D341Med (cell line): Measurements from ENCODE around the gene SSU72.
"Not testable (repeated sequence)": the region's sequence is repeated elsewhere in the genome, so short reads cannot be mapped to it uniquely, and the experiment has no call there.

Experiments used
- DNase-seq: peaks from one replicate; pipeline ENCODE4 v3.0.0; 2012; ENCODE audit warnings: low spot score

SSU72 gene

GRCh38 chr1:1558591-1558990 is 16.1 kb downstream of the SSU72 start:
- no peak for DNase-seq

GRCh38 chr1:1557688-1558087 is 17.0 kb downstream of the SSU72 start:
- not testable (repeated sequence) for DNase-seq

DNA sequence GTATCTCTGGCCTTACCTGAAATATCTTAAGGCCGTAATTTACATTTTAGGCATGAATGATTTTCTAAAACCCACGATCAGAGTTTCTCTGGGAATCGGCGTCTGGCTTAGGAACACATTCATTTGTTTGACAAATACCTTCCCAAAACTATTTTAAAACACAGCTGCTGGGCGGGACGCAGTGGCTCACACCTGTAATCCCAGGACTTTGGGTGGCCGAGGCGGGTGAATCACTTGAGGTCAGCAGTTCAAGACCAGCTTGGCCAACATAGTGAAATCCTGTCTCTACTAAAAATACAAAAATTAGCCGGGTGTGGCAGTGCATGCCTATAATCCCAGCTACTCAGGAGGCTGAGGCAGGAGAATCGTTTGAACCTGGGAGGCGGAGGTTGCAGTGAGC is 17.7 kb downstream of the SSU72 start:
- not testable (repeated sequence) for DNase-seq

- DNase-seq, result no peak
Measured at GRCh38 chr1:1556505-1556904, 18.2 kb downstream of the SSU72 start.

DNA sequence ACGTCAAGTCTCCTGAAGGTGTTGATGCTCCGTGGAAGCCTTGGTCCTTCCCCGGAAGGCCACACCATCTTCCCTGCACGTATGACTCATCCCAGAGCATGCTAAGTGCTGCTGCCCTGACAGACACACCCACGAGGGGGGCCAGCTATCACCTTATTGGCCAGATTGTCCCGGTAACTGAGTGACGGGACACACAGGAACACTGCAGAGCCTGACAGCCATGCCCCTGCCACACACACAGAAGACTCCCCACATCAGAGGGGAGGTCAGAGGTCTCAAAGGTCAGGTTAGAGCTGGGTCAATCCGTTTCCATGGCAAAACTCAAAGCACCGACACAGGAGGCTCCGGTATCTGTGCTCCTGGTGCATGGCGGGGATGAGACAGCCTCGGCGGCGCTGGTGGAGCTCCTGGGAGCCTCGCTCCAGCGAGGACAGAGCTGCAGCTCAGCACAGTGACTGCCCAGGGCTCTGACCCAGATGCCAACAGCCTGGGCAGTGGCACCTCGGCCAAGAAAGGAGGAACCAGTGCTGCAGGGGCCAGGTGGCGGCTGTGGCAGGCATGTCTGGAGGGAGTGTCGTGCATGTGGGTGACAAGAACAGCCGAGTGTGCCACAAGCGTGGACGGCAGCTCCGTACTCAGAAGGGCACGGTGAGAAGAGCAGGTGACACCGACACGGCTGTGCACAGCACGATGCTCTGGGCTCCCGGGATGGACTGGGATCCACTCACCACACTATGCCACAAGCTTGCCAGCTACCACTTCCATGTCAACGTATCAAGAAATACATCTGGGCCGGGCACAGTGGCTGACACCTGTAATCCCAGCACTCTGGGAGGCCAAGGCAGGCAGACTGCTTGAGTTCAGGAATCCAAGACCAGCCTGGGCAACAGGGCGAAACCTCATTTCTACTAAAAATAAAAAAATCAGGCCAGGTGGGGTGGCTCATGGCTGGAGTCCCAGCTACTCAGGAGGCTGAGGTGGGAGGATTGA is 19.4 kb downstream of the SSU72 start:
- DNase-seq, result no peak

- no peak for DNase-seq
Measured at GRCh38 chr1:1554550-1554925, 20.1 kb downstream of the SSU72 start.

DNA sequence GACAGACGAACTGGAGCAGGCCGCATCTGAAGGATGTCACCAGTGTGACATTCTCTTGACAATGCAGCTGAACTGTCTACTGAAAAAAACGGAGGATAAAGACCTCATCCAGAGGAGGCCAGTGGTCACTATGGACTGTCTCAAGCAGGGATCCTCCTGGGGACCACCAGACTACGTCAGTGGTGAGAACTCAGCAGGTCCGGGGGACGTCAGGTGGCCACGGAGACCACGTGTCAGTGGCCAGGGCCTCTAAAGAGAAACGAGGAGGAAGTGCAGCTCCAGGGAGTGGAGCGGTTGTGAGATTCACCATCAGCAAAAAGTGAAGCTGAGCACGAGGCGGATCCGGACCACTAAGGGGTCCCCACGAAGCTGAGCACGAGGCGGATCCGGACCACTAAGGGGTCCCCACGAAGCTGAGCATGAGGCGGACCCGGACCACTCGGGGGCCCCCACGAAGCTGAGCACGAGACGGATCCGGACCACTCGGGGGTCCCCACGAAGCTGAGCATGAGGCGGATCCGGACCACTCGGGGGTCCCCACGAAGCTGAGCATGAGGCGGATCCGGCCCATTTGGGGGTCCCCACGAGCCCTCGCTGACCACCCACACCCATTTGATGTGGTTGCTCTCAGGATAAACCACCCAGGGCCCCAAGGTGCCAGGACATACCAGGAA is 20.7 kb downstream of the SSU72 start:
- no peak for DNase-seq

DNA sequence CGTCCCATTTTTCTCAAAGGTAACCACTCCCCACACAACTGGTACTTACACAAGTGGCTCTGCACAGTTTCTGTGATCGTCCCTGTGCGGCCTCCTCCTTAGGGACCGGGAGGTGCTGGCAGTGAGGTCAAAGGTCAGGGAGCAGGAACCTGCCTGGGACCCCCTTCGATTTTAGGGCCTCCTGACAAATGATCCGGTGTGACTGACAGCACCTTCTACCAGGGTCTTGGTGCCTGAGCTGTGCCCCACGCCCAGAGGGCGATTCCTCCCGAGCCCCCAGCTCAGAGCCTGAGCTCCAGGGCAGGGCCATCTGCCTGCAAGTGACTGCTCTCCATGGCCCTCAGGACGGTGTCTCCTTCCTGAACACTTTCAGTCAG is 22.4 kb downstream of the SSU72 start:
- no peak for DNase-seq

DNA sequence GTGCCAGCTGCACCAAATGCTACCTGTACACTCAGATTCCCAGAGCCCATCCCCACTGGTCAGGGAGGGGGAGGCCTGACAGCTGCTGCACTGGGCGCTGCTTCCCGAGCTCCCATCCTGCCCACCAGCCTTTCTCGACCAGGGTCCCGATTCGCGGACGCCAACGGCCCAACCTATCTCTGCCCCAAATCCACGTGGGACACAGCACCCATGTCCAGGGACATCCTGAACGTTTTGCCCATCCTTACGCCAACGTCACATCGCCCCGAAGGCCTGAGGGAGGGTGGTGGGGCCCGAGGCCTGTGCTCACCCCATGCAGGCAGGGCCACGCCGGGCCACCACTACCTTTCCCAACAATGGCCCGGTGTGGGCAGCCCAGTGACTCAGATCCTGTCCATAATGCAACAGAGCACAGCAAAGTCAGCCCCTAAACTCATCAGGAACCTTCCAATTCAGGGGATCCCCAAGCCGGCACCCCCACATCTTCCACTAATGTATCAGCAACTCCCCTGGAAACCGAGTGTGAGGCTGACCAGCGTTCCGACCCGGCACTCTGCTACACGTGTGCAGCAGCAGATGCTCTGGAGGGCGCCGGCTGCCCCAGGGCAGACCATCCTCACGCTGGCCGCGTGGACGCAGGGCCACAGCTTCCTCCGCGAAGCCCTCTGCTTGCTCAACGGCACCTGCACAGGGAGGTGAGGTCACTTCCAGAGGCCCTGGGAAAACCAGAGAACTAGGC is 23.0 kb downstream of the SSU72 start:
- no peak for DNase-seq

GRCh38 chr1:1550591-1551432 is 23.9 kb downstream of the SSU72 start:
- DNase-seq, result no peak

GRCh38 chr1:1550087-1550486 is 24.6 kb downstream of the SSU72 start:
- DNase-seq, result no peak

DNA sequence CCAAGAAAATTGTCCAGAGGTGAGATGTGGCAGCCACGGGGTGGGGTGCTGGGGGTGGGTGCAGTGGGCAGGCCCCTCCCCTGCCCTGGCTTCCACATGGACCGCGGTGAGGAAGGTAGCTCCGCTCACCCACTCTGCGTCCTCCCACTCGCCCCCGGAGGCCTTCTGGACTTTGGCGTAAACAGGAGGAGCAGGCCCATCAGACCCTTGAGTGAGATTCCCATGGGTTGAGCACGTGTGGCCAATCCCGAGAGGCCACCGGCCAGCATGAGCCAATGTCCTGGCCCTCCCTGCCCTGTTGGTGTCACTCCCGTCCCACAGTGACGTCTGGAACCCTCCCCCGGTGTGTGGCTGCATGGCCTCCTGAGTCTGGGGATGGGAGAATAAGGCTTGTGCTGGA is 26.1 kb downstream of the SSU72 start:
- no peak for DNase-seq

DNA sequence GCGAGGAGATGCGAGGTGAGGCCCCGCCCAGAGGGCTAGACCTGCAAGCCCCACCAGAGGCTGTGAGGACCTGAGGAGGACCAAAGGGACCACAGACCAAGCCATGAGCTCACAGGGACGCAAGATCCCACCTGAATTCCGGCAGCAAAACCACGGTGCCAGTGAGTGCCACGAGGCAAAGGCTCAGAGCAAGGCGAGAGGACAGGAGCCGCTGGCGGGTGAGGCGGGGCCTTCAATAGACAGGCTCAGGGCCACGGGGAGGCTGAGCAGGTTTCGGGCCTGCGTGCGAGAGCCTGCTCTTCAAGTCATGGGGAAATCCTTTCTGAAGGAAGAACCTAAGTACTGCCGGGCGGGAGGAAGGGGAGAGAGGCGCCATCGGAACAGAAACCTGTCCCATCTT is 27.2 kb downstream of the SSU72 start:
- DNase-seq, result no peak

DNA sequence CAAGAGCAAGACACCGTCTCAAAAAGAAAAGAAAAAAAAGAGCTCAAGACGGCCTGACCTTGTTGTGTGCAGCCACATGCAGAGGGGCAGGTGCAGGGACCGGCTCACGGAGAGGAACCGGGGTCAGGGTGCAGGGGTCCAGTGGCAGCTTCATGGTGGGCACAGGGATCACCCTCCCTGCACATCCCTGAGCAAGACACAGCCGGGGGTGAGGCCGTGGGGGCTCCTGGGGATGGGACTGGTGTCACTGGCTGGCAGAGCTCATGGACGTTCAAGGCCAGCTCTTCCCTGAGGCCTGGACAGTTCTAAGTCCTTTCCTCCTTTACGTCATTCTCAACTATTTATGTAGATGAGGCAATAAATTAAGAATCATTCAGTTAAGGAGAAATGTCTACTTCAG is 27.7 kb downstream of the SSU72 start:
- no peak for DNase-seq

DNA sequence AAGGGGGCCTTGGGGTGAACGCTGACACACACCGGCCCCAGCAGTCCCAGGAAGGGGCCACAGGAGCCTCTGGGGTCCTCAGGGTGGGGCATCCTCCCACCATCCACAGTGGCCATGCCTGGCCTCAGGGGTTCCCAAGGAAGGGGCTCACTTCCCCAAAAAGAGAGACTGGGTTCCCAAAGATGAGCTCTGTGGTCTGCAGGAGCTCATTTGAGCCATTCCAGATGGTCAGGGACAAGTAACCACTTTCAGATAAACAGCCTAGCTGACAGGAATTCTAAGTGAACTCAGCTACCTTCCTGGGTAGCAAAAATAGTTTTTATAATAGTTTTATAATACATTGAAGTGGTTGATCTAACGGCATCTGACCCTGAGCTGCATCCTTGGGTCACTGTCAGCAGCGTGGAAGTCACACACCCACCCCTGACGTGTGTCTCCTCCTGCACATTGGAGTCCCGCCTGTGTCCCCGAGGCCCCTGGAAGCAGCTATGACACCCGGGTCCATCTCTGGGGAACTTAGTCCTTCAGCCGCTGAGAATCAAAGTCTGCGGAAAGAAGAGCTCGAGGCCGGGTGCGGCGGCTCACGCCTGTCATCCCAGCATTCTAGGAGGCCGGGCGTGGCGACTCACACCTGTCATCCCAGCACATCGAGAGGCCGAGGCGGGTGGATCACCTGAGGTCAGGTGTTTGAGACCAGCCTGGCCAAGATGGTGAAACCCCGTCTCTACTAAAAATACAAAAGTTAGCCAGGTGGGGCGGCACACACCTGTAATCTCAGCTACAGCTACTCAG is 28.5 kb downstream of the SSU72 start:
- DNase-seq, result no peak

DNA sequence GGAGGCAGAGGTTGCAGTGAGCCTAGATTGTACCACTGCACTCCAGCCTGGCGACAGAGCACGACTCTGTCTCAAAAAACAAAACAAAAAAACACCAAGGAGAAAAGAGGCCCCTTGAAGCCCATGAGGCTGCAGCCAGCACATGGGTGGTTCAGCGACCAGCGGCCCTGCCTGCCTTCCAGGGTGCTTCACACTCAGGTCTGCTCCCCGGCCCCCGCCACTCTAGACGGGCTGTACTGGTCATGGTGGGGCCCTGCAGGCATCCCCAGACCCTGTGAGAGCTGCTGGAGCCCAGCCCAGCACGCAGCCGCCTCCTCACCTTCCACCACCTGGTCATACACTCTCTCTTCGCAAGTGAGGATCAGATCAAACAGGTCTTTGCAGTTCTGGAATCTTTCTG is 30.1 kb downstream of the SSU72 start:
- DNase-seq, result no peak

- no peak for DNase-seq
Measured at GRCh38 chr1:1543706-1544099, 31.0 kb downstream of the SSU72 start.

DNA sequence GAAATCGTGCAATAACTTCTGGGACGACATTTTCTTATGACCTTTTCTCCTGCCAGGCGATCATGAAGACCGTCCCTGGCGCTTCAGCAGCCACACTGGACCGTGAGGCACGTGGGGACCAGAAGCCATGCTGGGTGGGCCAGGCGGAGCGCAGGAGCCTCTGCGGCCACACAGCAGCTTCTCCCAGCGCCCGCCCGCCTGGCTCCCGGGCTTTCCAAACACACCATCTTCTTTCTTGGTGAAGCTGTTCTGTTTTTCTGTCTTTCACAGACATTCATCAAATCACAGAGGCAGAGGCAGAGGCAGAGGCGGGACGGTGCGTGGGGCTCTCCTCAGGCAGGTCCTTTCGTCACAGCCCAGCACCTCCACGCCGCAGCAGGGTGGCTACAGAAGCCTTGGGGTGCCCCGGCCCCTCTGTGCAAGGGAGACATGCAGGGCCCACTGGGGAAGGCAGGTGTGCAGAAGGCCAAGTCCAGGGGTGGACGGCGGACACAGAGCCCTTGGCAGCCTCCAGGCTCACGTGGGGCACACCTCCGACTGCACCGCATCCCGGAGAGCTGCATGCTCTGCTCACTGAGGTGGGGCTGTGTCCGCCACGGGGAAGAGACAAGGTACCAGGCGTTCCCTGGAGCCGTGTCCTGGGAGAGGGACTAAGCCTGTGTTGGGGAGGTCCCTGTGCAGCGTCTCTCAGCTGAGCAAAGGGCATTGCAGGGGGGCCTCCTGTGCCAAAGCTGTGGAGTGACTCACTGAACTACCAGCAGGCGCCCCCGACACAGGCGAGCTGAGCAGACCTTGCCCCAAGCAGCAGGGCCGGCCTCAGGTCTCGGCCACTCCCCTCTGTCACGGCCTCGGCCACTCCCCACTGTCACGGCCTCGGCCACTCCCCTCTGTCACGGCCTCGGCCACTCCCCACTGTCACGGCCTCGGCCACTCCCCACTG is 31.6 kb downstream of the SSU72 start:
- no peak for DNase-seq

GRCh38 chr1:1541956-1542765 is 32.5 kb downstream of the SSU72 start:
- no peak for DNase-seq
